HEK293T (cell line): Measurements from ENCODE around the gene CASKIN1.

Experiments
- CTCF ChIA-PET: fragments of 350-600 bp; formaldehyde crosslinking; extraction: SDS; loops from one replicate; lab custom pipeline; 2021; ENCODE audit warnings: antibody characterized with exemption, inconsistent platforms; lab: Yijun Ruan, JAX
- POLR2A ChIA-PET: fragments of 350-600 bp; formaldehyde crosslinking; extraction: SDS; loops from one replicate; lab custom pipeline; 2020; ENCODE audit warnings: antibody characterized with exemption, inconsistent platforms; lab: Yijun Ruan, JAX
- DNase-seq: peaks from one replicate; pipeline ENCODE4 v3.0.0; 2012; ENCODE audit warnings: mixed read lengths; ENCODE audit errors: extremely low spot score
- ARNT ChIP-seq: fragments of 450-650 bp; IDR thresholded peaks from 2 replicates; pipeline ENCODE4 v1.6.1; 2017; ENCODE audit warnings: mild to moderate bottlenecking
- BHLHE40 ChIP-seq: fragments of 450-650 bp; IDR thresholded peaks from 2 replicates; pipeline ENCODE4 v1.6.1; 2016; ENCODE audit warnings: mild to moderate bottlenecking, moderate library complexity, borderline replicate concordance
- CTBP1 ChIP-seq: fragments of 450-650 bp; IDR thresholded peaks from 2 replicates; pipeline ENCODE4 v1.6.1; 2016; ENCODE audit warnings: borderline replicate concordance
- ELF4 ChIP-seq: fragments of 450-650 bp; IDR thresholded peaks from 2 replicates; pipeline ENCODE4 v1.6.1; 2017; ENCODE audit warnings: antibody characterized with exemption
- FOXA1 ChIP-seq: fragments of 450-650 bp; IDR thresholded peaks from 2 replicates; pipeline ENCODE4 v1.6.1; 2016; ENCODE audit warnings: mild to moderate bottlenecking
- FOXK2 ChIP-seq: fragments of 450-650 bp; IDR thresholded peaks from 2 replicates; pipeline ENCODE4 v1.6.1; 2016; ENCODE audit warnings: mild to moderate bottlenecking
- FOXM1 ChIP-seq: fragments of 450-650 bp; IDR thresholded peaks from 2 replicates; pipeline ENCODE4 v1.6.1; 2017; ENCODE audit warnings: mild to moderate bottlenecking, borderline replicate concordance
- HDGF ChIP-seq: fragments of 450-650 bp; IDR thresholded peaks from 2 replicates; pipeline ENCODE4 v1.6.1; 2017; ENCODE audit warnings: antibody characterized with exemption, borderline replicate concordance
- L3MBTL2 ChIP-seq: fragments of 450-650 bp; conservative IDR thresholded peaks from 2 replicates; pipeline ENCODE4 v1.6.1; 2016; ENCODE audit warnings: mild to moderate bottlenecking
- LEF1 ChIP-seq: fragments of 450-650 bp; IDR thresholded peaks from 2 replicates; pipeline ENCODE4 v1.6.1; 2017; ENCODE audit warnings: mild to moderate bottlenecking, borderline replicate concordance
- NFRKB ChIP-seq: fragments of 450-650 bp; IDR thresholded peaks from 2 replicates; pipeline ENCODE4 v1.6.1; 2016; ENCODE audit warnings: mild to moderate bottlenecking, moderate library complexity
- SP1 ChIP-seq: fragments of 450-650 bp; IDR thresholded peaks from 2 replicates; pipeline ENCODE4 v1.6.1; 2017
- SUZ12 ChIP-seq: fragments of 450-650 bp; IDR thresholded peaks from 2 replicates; pipeline ENCODE4 v1.6.1; 2016; ENCODE audit warnings: mild to moderate bottlenecking
- TARDBP ChIP-seq: fragments of 450-650 bp; IDR thresholded peaks from 2 replicates; pipeline ENCODE4 v1.6.1; 2016
- ZNF384 ChIP-seq: fragments of 450-650 bp; IDR thresholded peaks from 2 replicates; pipeline ENCODE4 v1.6.1; 2016
- TF ChIP-seq, protein P1 (sequence below): fragments of 450-650 bp; IDR thresholded peaks from 2 replicates; pipeline ENCODE4 v1.6.1; 2016

The CASKIN1 gene

DNA sequence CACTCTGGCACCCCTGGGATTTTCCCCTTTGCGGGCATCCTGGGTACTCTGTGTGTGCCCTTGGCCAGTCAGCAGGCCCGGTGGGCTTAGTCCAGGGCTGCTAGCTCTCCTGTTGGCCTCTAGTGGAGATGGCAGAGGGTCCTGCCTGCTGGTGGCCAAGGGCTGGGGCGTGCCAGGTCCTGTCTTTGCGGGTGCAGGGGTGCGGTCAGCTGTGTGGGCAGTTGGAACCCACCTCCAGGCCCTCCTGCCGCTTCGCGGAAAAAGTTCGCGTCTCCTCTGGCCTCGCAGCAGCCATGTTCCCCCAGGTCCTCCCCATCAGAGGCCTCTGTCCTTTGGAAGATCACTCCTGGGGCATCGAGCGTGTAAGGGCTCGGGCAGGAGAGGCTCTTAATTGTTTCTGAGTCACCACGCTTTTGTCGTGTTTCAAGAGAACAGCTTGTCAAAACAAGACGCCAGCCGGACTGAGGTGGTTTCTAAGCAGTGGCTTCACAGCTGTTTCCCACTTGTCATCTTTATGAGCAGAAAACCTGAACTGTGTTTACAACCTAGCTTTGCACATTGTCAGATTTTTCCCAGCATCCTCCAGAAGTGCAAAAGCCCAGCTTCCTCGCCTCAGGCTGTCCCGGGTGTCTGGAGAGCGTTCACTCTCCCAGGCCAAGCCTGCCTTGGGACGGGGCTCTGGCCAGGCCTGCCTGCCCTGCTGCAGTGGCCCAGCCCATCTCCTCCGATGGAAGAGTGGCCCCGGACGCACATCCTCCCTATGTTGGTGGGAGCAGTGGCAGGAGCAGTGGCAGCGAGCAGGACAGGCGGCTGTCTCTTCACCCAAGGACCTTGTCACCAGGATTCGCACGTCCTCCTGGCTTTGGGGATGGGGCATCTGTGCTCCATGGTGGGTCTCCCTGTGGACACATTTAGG lies 34.9 kb upstream of the CASKIN1 start:
- TF ChIP-seq BHLHE40 (no peak), FOXA1 (no peak)
- CTCF ChIA-PET = no interaction called here
- DNase-seq = no peak
- POLR2A ChIA-PET = interaction anchor here (0.9 to 1.4 kb wide), 2 partner anchors 16 to 266 kb away, joined by 3 to 6 read pairs; partner anchors contain the start of gene RPS2

DNA sequence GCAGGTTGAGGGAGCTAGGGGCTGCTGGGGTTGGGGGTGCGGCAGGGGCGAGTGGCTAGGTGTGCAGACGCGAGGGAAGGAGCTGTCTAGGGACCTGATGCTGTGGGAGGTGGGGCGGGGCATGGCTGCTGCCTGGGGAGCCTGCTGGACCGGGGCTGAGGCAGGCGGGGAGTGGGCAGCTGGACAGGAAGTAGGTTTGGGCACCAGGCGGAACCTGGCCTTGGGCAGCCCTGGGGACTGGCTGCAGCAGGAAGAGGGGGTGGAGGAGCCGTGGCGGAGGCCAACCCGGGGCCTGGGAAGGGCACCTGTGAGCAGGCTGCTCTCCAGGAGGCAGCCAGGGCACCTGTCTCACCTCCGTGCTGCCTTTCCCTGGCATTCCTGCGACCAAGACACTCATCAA lies 34.0 kb upstream of the CASKIN1 start:
- TF ChIP-seq ARNT (no peak), HDGF (no peak), TARDBP (no peak), LEF1 (no peak), FOXA1 (no peak), NFRKB (no peak), FOXK2 (no peak)
- TF ChIP-seq, protein P1, sequence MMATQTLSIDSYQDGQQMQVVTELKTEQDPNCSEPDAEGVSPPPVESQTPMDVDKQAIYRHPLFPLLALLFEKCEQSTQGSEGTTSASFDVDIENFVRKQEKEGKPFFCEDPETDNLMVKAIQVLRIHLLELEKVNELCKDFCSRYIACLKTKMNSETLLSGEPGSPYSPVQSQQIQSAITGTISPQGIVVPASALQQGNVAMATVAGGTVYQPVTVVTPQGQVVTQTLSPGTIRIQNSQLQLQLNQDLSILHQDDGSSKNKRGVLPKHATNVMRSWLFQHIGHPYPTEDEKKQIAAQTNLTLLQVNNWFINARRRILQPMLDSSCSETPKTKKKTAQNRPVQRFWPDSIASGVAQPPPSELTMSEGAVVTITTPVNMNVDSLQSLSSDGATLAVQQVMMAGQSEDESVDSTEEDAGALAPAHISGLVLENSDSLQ = no peak
- CTCF ChIA-PET = no interaction called here
- DNase-seq = no peak
- POLR2A ChIA-PET = interaction anchor here (0.9 kb wide), 1 partner anchor 15 kb away, joined by 6 read pairs; no protein-coding TSS in a partner anchor

DNA sequence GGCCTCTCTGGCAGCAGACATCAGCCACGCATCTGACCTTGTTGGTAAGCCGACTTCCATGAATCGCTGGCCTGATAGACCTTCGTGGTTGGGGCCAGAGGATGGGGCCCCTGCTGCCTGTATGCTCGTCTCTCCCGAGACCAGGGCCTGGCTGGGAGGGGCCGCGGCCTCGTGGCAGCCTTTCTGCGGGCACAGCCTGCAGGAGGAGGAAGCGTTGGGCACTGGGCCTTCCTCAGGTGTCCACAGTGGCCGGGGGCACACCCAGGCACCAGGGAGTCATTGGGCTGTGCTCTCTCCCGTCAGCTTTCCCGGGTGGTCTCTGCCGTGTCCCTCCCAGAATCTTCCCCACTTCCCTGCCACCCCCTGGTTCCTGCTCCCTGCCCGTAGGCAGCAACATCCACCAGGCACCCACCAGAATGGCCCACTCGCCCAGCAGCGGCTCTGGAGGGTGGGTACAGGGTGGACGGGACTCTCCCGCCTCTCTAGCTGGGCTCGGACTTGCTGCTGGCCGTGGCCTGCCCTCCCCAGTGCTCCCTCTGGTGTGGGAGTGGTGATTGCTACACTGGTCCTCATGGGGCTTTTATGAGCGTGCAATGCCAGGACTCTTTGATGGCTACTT lies 33.3 kb upstream of the CASKIN1 start:
- DNase-seq = no peak
- TF ChIP-seq FOXA1 (no peak), ZNF384 (no peak), SP1 (no peak), NFRKB (no peak), CTBP1 (no peak), ARNT (no peak), BHLHE40 (no peak), FOXM1 (no peak), TARDBP (no peak), LEF1 (no peak), HDGF (no peak)
- TF ChIP-seq, protein P1 = no peak
- ChIA-PET POLR2A (no interaction called here), CTCF (no interaction called here)

DNA sequence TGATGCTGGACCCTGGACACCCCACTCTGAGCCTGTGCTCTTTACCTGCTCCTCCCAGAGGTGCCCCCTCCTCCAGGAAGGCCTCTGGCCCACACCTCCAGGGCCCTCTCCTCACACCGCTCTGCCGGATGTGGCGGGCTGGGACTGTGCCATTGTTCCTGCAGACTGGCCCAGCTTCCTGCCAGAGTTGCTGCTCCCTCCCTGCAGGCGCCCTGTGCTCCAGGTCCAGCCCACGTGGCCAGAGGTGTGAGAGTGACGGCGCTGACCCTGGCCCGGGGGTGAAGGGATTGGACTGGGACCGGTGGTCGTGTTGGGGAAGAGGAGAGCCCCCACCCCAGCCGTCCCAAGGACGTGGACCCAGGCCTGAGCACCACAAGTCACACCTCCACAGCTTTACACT lies 32.7 kb upstream of the CASKIN1 start:
- no peak for DNase-seq
- ChIA-PET CTCF (no interaction called here), POLR2A (interaction anchor here (2.2 kb wide), 1 partner anchor 23 kb away, joined by 6 read pairs; the partner anchor contains the start of gene ECI1)
- TF ChIP-seq FOXK2 = no peak
- TF ChIP-seq ZNF384 = no peak
- no peak for TF ChIP-seq FOXM1
- no peak for TF ChIP-seq HDGF
- no peak for TF ChIP-seq TARDBP
- no peak for TF ChIP-seq CTBP1
- no peak for TF ChIP-seq FOXA1
- no peak for TF ChIP-seq L3MBTL2
- TF ChIP-seq, protein P1 = no peak
- TF ChIP-seq LEF1 = no peak
- TF ChIP-seq NFRKB = no peak
- no peak for TF ChIP-seq SUZ12
- no peak for TF ChIP-seq BHLHE40

DNA sequence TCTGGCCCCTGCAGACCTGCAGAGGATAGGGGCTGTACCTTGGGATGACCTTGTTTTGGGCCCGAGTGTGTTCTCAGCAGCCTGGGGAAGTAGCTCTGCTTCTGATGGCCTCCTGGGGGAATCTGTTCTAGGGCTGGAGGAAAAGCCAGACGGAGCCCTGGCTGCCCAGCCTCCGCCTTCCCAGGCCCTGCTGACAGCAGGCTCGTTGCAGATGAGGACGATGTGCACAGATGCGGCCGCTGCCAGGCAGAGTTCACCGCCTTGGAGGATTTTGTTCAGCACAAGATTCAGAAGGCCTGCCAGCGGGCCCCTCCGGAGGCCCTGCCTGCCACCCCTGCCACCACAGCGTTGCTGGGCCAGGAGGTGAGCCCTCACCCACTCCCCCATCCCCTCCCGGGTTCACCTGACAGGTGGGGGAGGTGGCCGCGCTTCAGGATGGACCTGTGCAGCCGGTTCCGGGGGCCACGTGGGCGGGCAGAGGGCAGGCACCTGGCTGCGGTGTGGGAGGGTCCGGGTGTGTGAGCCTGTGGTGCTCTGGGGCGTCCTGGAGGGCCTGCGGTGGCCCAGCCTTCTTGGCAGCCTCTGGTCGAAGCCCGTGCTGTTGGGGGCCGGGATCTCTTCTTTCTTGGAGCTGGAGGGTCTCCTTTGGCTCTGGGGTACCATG lies 31.9 kb upstream of the CASKIN1 start:
- DNase-seq = no peak
- CTCF ChIA-PET = no interaction called here
- POLR2A ChIA-PET = interaction anchor here (2.2 kb wide), 1 partner anchor 23 kb away, joined by 6 read pairs; the partner anchor contains the start of gene ECI1
- TF ChIP-seq SUZ12 (no peak), ELF4 (no peak), NFRKB (no peak), SP1 (no peak), HDGF (no peak), BHLHE40 (no peak)

DNA sequence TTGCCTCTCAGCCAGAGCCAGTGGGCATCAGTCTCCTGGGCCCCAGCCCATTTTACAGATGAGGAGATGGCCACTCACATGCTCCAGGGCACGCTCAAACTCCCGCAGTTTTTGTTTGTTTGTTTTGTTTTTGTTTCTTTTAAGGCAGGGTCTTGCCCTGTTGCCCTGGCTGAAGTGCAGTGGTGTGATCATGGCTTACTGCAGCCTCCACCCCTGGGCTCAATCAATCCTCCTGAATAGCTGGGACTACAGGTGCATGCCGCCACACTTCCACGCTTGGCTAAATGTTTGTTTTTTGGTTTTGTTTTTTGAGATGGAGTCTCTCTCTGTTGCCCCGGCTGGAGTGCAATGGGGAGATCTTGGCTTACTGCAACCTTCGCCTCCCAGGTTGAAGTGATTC lies 30.5 kb upstream of the CASKIN1 start:
- ChIA-PET CTCF (no interaction called here), POLR2A (interaction anchor here (1.0 to 5.4 kb wide), 4 partner anchors 12 to 72 kb away, joined by 3 to 34 read pairs (median 4); partner anchors contain the start of genes ECI1, PGP and TRAF7)
- no peak for TF ChIP-seq TARDBP
- TF ChIP-seq ELF4 = no peak
- TF ChIP-seq FOXK2 = no peak
- TF ChIP-seq L3MBTL2 = no peak
- TF ChIP-seq CTBP1 = no peak
- no peak for TF ChIP-seq HDGF
- no peak for TF ChIP-seq BHLHE40
- TF ChIP-seq FOXA1 = no peak
- no peak for DNase-seq
